Measurements from ENCODE around the gene SPOCK3.

Gene SPOCK3

GRCh38 chr4:167176723-167177367 is 57.4 kb downstream of the SPOCK3 start:
- DNase-seq (ENCODE audit: extremely low read depth in 1 of 2, low read depth in 1 of 2) = no peak

GRCh38 chr4:167171928-167172327 is 62.4 kb downstream of the SPOCK3 start:
- no peak for DNase-seq (ENCODE audit: extremely low read depth in 1 of 2, low read depth in 1 of 2)

- no peak for DNase-seq (ENCODE audit: extremely low read depth in 1 of 2, low read depth in 1 of 2)
These were observed 65.7 kb downstream of the SPOCK3 start for GRCh38 chr4:167168611-167169010.

- DNase-seq (ENCODE audit: extremely low read depth in 1 of 2, low read depth in 1 of 2) = no peak
These were observed 83.7 kb downstream of the SPOCK3 start for GRCh38 chr4:167150587-167150986.

GRCh38 chr4:167144605-167145004 is 89.7 kb downstream of the SPOCK3 start:
- DNase-seq (ENCODE audit: extremely low read depth in 1 of 2, low read depth in 1 of 2) = no peak

- no peak for DNase-seq (ENCODE audit: extremely low read depth in 1 of 2, low read depth in 1 of 2)
These were observed 91.3 kb downstream of the SPOCK3 start for GRCh38 chr4:167143018-167143417.

GRCh38 chr4:167136270-167136669 is 98.0 kb downstream of the SPOCK3 start:
- no peak for DNase-seq (ENCODE audit: extremely low read depth in 1 of 2, low read depth in 1 of 2)

- DNase-seq (ENCODE audit: extremely low read depth in 1 of 2, low read depth in 1 of 2) = no peak
These were observed 105.1 kb downstream of the SPOCK3 start for GRCh38 chr4:167129146-167129545.

- no peak for DNase-seq (ENCODE audit: extremely low read depth in 1 of 2, low read depth in 1 of 2)
These were observed 114.9 kb downstream of the SPOCK3 start for GRCh38 chr4:167119392-167119791.

- DNase-seq (ENCODE audit: extremely low read depth in 1 of 2, low read depth in 1 of 2) = no peak
These were observed 117.0 kb downstream of the SPOCK3 start for GRCh38 chr4:167117273-167117672.

- no peak for DNase-seq (ENCODE audit: extremely low read depth in 1 of 2, low read depth in 1 of 2)
These were observed 119.8 kb downstream of the SPOCK3 start for GRCh38 chr4:167114416-167114971.

- DNase-seq (ENCODE audit: extremely low read depth in 1 of 2, low read depth in 1 of 2) = no peak
These were observed 122.7 kb downstream of the SPOCK3 start for GRCh38 chr4:167111622-167112021.

- DNase-seq (ENCODE audit: extremely low read depth in 1 of 2, low read depth in 1 of 2) = no peak
These were observed 123.2 kb downstream of the SPOCK3 start for GRCh38 chr4:167111092-167111491.

- no peak for DNase-seq (ENCODE audit: extremely low read depth in 1 of 2, low read depth in 1 of 2)
These were observed 124.4 kb downstream of the SPOCK3 start for GRCh38 chr4:167109859-167110258.

GRCh38 chr4:167105857-167106256 is 128.4 kb downstream of the SPOCK3 start:
- no peak for DNase-seq (ENCODE audit: extremely low read depth in 1 of 2, low read depth in 1 of 2)

GRCh38 chr4:167102475-167102874 is 131.8 kb downstream of the SPOCK3 start:
- DNase-seq (ENCODE audit: extremely low read depth in 1 of 2, low read depth in 1 of 2) = no peak

- DNase-seq (ENCODE audit: extremely low read depth in 1 of 2, low read depth in 1 of 2) = no peak
These were observed 133.3 kb downstream of the SPOCK3 start for GRCh38 chr4:167101035-167101434.

- DNase-seq (ENCODE audit: extremely low read depth in 1 of 2, low read depth in 1 of 2) = no peak
These were observed 134.2 kb downstream of the SPOCK3 start for GRCh38 chr4:167100120-167100519.

GRCh38 chr4:167088115-167088514 is 146.2 kb downstream of the SPOCK3 start:
- no peak for DNase-seq (ENCODE audit: extremely low read depth in 1 of 2, low read depth in 1 of 2)

GRCh38 chr4:167084321-167084720 is 150.0 kb downstream of the SPOCK3 start:
- DNase-seq (ENCODE audit: extremely low read depth in 1 of 2, low read depth in 1 of 2) = no peak

- DNase-seq (ENCODE audit: extremely low read depth in 1 of 2, low read depth in 1 of 2) = no peak
These were observed 154.5 kb downstream of the SPOCK3 start for GRCh38 chr4:167079762-167080161.

GRCh38 chr4:167052631-167053091 is 181.6 kb downstream of the SPOCK3 start:
- no peak for DNase-seq (ENCODE audit: extremely low read depth in 1 of 2, low read depth in 1 of 2)

GRCh38 chr4:167049257-167049656 is 185.0 kb downstream of the SPOCK3 start:
- DNase-seq (ENCODE audit: extremely low read depth in 1 of 2, low read depth in 1 of 2) = no peak
